Large intestine (tissue), 3 donors: ENCODE results near the gene BRAT1. TPM values are rescaled to one million over a fixed set of nuclear protein-coding genes. Genes with fewer than 3 reads are reported as not detected.
"Not testable (repeated sequence)": the region's sequence is repeated elsewhere in the genome, so short reads cannot be mapped to it uniquely, and the experiment has no call there.

Experiments used
- DNase-seq, 2 donors: peaks; one replicate each; pipeline versions ENCODE4 v3.0.0 to v3.0.0-alpha.2; 2013
- H3K27ac ChIP-seq: one replicate; pipeline ENCODE4 v1.5.1; 2013; ENCODE audit warnings: low read length
- H3K27me3 ChIP-seq: 2 replicates; pipeline ENCODE4 v1.6.1; 2013; ENCODE audit warnings: low read length; ENCODE audit not compliant: control insufficient read depth, insufficient read depth
- H3K36me3 ChIP-seq: 2 replicates; pipeline ENCODE4 v1.6.1; 2013; ENCODE audit warnings: low read length; ENCODE audit not compliant: control insufficient read depth, insufficient read depth
- H3K4me1 ChIP-seq: one replicate; pipeline ENCODE4 v1.6.1; 2013; ENCODE audit warnings: low read length; ENCODE audit not compliant: control insufficient read depth, insufficient read depth
- H3K4me3 ChIP-seq: one replicate; pipeline ENCODE4 v1.5.1; 2013; ENCODE audit warnings: low read length
- H3K9me3 ChIP-seq: one replicate; pipeline ENCODE4 v1.6.1; 2013; ENCODE audit warnings: mild to moderate bottlenecking, low read depth, low read length, moderate library complexity; ENCODE audit not compliant: control insufficient read depth
- WGBS: methylation state at CpG from one replicate; pipeline ENCODE4 v1.1.5; 2013; ENCODE audit warnings: low lambda C conversion rate; ENCODE audit not compliant: insufficient coverage; 5-methylcytosine and 5-hydroxymethylcytosine counted together
- polyA plus RNA-seq: library from polyadenylated mRNA; unstranded; fragments of 120-200 nt; gene quantifications from one replicate; pipeline ENCODE4 v1.2.1, GENCODE V29; 2013

The BRAT1 gene
- polyA plus RNA-seq, 1 donor, result 27.1 TPM

- Histone ChIP-seq H3K4me3 (no peak overlapping the region), H3K27ac (no peak overlapping the region), H3K4me1 (no peaks in the 10 kb centered on the region), H3K36me3 (peaks cover 74% of the 10 kb centered on the region), H3K9me3 (no peaks in the 10 kb centered on the region), H3K27me3 (no peaks in the 10 kb centered on the region)
- DNase-seq, result no peak
- WGBS, result 100% methylated on average over 3 of the region's 22 CpGs
These were observed 41.3 kb upstream of the BRAT1 start for GRCh38 chr7:2596464-2597272.

DNA sequence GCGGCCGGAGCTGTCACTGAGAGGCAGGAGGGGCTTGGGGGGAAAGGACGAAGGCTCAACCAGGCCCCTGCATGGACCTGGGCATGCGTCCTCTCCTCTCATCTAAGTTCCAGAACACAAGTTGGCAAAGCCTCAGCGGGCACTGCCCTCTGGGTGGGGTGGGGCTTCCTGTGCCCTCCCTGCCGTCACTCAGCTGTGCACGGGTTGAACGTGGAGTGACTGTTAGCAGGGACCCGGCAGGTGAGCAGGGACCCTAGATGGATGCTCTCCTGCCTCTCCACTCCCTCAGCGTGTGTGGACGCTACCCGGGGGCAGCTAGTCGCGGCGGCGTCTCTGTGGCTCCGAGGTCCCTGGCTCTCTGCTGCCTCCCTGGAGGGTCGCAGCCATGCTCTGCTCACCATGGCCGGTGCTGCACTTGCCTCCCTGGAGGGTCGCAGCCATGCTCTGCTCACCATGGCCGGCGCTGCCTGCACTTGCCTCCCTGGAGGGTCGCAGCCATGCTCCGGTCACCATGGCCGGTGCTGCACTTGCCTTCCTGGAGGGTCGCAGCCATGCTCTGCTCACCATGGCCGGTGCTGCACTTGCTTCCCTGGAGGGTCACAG is 40.0 kb upstream of the BRAT1 start:
- no CpG with 5 or more reads among the region's 27 CpGs for WGBS
- Histone ChIP-seq H3K4me1 (no peaks in the 10 kb centered on the region), H3K36me3 (peaks cover 75% of the 10 kb centered on the region), H3K27me3 (no peaks in the 10 kb centered on the region), H3K4me3 (no peak overlapping the region), H3K27ac (no peak overlapping the region), H3K9me3 (no peaks in the 10 kb centered on the region)
- DNase-seq, result no peak

DNA sequence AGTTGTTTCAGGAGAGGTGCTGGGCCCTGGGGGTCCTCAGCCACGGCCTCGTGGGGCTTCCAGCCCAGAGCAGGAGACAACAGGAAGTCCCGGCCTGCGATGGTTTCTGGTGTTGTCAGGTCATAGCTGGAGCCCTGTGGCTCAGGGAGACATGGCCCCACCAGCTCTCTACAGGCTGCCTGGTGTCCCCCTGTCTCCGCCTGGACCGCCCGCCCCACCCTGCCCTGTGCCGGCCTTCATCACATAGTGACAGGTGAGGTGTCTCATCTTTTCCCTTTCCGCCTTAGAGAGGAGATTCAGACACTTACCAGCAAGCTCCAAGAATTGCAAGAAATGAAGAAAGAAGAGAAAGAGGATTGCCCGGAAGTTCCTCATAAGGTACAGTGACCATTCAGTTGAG is 39.3 kb upstream of the BRAT1 start:
- H3K4me1 ChIP-seq, result no peaks in the 10 kb centered on the region
- H3K27me3 ChIP-seq, result no peaks in the 10 kb centered on the region
- H3K4me3 ChIP-seq, result no peak overlapping the region
- peaks cover 77% of the 10 kb centered on the region for H3K36me3 ChIP-seq
- H3K9me3 ChIP-seq, result no peaks in the 10 kb centered on the region
- WGBS, result no CpG with 5 or more reads among the region's 10 CpGs
- no peak overlapping the region for H3K27ac ChIP-seq
- DNase-seq, result no peak

DNA sequence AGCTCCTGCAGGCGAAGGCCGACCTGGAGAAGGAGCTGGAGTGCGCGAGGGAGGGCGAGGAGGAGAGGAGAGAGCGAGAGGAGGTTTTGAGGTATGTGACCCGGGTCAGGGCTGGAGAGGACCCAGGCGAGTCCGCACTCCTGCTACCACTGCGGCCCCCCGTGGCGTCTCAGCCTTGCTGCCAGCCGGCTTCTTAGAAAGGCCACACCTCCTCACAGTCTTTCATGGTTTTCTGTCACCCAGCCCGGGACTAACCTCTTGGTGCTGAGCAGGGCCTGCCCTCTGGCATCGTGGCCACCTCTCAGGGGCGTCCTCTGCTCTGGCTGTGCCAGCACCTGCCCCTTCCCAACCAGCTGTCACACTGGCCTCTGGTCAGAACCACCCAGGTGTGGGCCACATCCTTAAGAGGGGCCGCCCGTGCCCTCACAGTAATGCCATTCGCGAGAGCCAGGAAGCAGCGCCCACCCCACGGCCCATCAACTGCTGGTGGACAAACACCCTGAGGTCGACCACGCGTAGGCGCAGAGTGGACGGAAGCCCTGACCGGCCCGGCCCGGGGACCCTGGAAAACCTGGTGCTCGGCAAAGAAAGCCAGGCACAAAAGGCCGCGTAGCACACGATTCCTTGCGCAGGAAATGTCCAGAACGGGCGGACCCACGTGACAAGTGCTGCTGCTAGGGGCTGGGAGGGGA is 37.9 kb upstream of the BRAT1 start:
- Histone ChIP-seq H3K4me3 (no peak overlapping the region), H3K4me1 (no peaks in the 10 kb centered on the region), H3K9me3 (no peaks in the 10 kb centered on the region), H3K36me3 (peaks cover 67% of the 10 kb centered on the region), H3K27ac (no peak overlapping the region), H3K27me3 (no peaks in the 10 kb centered on the region)
- no peak for DNase-seq
- no CpG with 5 or more reads among the region's 38 CpGs for WGBS

GRCh38 chr7:2592375-2592865 is 37.1 kb upstream of the BRAT1 start:
- WGBS, result no CpG with 5 or more reads among the region's 23 CpGs
- Histone ChIP-seq H3K4me1 (no peaks in the 10 kb centered on the region), H3K36me3 (peaks cover 72% of the 10 kb centered on the region), H3K27me3 (no peaks in the 10 kb centered on the region), H3K27ac (no peak overlapping the region), H3K4me3 (no peak overlapping the region), H3K9me3 (no peaks in the 10 kb centered on the region)
- DNase-seq, result no peak

DNA sequence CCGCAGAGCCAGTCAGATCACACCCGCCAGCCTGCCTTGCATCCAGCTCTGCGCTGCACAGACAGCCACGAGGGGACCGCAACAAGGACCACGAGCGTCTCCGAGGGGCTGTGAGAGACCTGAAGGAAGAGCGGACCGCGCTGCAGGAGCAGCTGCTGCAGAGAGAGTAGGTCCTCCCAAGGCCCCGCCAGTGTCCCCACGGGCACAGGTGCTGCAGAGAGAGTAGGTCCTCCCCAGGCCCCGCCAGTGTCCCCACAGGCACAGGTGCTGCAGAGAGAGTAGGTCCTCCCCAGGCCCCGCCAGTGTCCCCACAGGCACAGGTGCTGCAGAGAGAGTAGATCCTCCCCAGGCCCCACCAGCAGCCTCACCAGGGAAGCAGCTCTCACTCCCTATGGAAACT is 34.6 kb upstream of the BRAT1 start:
- DNase-seq, H3K4me1 ChIP-seq, H3K27ac ChIP-seq, H3K9me3 ChIP-seq, H3K27me3 ChIP-seq, H3K4me3 ChIP-seq: not testable (repeated sequence)
- peaks cover 71% of the 10 kb centered on the region for H3K36me3 ChIP-seq
- WGBS, result no CpG with 5 or more reads among the region's 15 CpGs

GRCh38 chr7:2589341-2589740 is 34.0 kb upstream of the BRAT1 start:
- WGBS, result 100% methylated on average over 1 of the region's 16 CpGs
- no peaks in the 10 kb centered on the region for H3K9me3 ChIP-seq
- no peak overlapping the region for H3K4me3 ChIP-seq
- H3K4me1 ChIP-seq, result no peaks in the 10 kb centered on the region
- no peak for DNase-seq
- H3K27me3 ChIP-seq, result no peaks in the 10 kb centered on the region
- no peak overlapping the region for H3K27ac ChIP-seq
- peaks cover 71% of the 10 kb centered on the region for H3K36me3 ChIP-seq

GRCh38 chr7:2587778-2588177 is 32.5 kb upstream of the BRAT1 start:
- no peaks in the 10 kb centered on the region for H3K27me3 ChIP-seq
- DNase-seq, result no peak
- no peak overlapping the region for H3K27ac ChIP-seq
- H3K9me3 ChIP-seq, result no peaks in the 10 kb centered on the region
- H3K4me1 ChIP-seq, result no peaks in the 10 kb centered on the region
- no CpG with 5 or more reads among the region's 21 CpGs for WGBS
- peaks cover 62% of the 10 kb centered on the region for H3K36me3 ChIP-seq
- H3K4me3 ChIP-seq, result no peak overlapping the region

DNA sequence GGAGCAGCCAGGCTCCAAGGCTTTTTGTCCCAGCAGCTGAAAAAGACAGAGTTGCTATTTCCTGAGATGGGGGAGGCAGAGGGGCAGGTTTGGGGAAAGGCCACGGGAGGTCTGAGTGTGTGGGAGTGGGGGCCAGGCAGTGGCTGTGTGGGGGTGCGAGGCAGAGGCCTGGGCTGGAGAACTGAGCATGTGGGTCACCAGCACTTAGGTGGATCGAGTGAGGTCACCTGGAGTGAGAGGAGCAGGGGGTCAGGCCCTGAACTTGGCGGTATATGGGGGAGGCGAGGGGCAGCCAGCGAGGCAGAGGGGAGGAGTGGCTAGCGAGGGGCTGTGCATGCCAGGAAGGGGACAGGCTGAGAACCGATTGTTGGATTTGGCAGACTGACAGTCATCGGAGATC is 31.8 kb upstream of the BRAT1 start:
- no peaks in the 10 kb centered on the region for H3K27me3 ChIP-seq
- DNase-seq, result no peak
- no peaks in the 10 kb centered on the region for H3K4me1 ChIP-seq
- H3K4me3 ChIP-seq, result no peak overlapping the region
- H3K9me3 ChIP-seq, result no peaks in the 10 kb centered on the region
- no peak overlapping the region for H3K27ac ChIP-seq
- no CpG with 5 or more reads among the region's 9 CpGs for WGBS
- peaks cover 56% of the 10 kb centered on the region for H3K36me3 ChIP-seq

DNA sequence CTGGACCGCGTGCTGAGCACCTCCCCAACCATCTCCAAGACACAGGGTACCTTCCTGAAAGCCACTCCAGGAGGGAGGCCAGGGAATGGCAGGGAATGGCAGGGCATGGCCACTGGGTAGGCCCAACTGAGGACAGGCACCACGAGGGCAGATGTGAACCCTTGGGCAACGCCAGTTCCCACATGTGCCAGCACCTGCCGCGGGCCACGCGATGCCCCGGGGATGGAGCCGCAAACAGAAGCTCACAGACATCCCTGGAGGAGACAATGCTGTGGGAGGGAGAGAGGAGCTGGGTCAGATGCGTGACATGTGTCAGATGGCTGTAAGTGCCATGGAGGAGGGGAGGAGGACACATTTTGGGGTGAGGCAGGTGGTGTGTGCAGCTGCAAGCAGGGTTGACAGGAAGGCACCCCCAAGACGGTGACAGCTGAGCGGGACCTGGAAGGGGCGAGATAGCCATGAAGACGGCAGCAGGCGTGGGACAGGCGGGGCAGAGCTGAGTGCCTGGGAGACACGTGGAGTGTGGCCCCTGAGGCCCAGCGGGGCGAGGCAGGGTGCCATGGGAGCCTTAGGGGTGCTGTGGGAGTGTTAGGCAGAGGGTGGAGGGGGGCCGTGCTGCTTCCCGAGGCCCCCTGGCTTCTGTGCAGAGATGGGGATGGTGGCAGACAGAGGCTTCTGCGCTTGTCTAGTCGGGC is 31.1 kb upstream of the BRAT1 start:
- 100% methylated on average over 2 of the region's 24 CpGs for WGBS
- H3K4me1 ChIP-seq, result no peaks in the 10 kb centered on the region
- no peak for DNase-seq
- no peaks in the 10 kb centered on the region for H3K9me3 ChIP-seq
- no peak overlapping the region for H3K4me3 ChIP-seq
- no peaks in the 10 kb centered on the region for H3K27me3 ChIP-seq
- H3K27ac ChIP-seq, result no peak overlapping the region
- peaks cover 54% of the 10 kb centered on the region for H3K36me3 ChIP-seq
